CD4-positive, alpha-beta T cell treated with Interleukin-17A for 1 hour (primary cell): ENCODE data around the gene QRSL1.
"Not testable (repeated sequence)": the region's sequence is repeated elsewhere in the genome, so short reads cannot be mapped to it uniquely, and the experiment has no call there.

Experiments used
- DNase-seq: peaks from one replicate; pipeline ENCODE4 v3.0.0-alpha.2; 2020

QRSL1 gene

GRCh38 chr6:106623039-106623438, 6.3 kb upstream of the QRSL1 start:
- no peak for DNase-seq

- DNase-seq = no peak
Observed at GRCh38 chr6:106626485-106626884, 2.9 kb upstream of the QRSL1 start.

DNA sequence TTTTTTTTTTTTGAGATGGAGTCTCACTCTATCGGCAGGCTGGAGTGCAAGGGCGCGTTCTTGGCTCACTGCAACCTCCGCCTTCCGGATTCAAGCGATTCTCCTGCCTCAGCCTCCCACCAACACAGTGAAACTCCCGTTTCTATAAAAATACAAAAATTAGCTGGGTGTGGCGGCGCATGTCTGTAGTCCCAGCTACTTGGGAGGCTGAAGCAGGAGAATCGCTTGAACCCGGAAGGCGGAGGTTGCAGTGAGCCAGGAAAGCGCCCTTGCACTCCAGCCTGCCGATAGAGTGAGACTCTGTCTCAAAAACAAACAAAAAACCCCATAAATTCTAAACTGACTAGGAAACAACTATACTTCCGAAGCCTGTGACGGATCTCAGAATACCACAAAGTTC, 1.6 kb upstream of the QRSL1 start:
- DNase-seq = not testable (repeated sequence)

- no peak for DNase-seq
Observed at GRCh38 chr6:106628658-106629102, 698 bp upstream of the QRSL1 start.

DNA sequence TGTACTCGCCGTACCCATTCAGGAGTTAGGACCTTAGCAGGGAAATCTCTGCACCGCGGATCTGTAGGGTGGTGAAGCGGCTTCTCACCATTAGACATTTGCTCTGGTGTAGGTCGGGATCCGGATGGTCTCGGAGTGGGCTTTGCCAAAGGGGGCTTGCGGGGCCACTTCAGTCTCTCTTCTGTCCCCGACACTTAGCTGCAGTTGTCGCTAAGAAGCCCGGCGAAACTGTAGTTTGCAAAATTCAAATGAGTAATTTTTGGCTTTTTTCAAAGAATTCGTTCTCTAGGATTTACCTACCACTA, 433 bp downstream of the QRSL1 start:
- DNase-seq = no peak

GRCh38 chr6:106630366-106630765, 988 bp downstream of the QRSL1 start:
- DNase-seq = no peak

- no peak for DNase-seq
Observed at GRCh38 chr6:106631346-106631745, 2.0 kb downstream of the QRSL1 start.

DNA sequence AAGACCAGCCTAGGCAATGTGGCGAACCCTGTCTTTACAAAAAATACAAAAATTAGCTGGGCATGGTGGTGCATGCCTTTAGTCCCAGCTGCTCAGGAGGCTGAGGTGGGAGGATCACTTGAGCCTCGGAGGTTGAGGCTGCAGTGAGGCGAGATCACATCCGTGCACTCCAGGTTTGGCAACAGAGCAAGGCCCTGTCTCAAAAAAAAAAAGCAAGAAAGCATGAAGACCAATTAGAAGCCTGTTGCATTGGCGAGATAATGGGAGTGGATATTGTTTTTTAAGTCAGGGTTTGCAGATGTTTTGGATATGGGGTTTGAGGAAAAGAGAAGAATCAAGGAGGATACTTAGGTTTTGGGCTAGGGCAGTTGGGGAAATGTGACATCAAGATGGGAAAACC, 5.2 kb downstream of the QRSL1 start:
- no peak for DNase-seq

GRCh38 chr6:106637051-106637716, 7.8 kb downstream of the QRSL1 start:
- no peak for DNase-seq

DNA sequence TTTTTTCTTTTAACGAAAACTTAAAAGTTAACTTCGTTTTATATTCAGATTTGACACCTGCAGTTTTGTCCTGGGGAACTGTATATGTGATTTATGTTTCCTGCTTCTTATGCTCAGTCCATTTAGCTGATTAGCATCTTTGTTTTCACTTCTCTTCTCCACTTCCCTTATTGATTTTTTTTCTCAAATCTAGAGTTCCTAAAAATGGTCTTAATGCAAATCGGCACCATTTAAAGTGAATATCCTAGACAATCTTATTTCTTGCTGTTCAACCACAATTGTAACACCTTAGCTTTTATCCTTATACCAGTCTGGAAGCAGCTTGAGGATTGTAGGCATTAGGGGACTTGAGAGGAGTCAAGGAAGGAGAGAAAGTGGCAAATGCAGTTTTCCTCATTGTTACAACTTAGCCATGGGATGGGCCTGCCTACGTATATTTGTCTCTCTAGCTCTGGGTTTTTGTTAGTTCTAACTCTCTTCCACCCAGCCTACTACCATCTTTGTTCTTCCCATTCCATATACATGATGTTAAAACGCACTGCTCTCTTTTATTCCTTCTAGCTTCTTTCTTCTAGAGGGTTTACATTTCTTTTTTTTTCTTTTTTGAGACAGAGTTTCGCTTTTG, 8.5 kb downstream of the QRSL1 start:
- no peak for DNase-seq

- DNase-seq = no peak
Observed at GRCh38 chr6:106639812-106640211, 10.4 kb downstream of the QRSL1 start.

GRCh38 chr6:106642476-106642875, 13.1 kb downstream of the QRSL1 start:
- no peak for DNase-seq

DNA sequence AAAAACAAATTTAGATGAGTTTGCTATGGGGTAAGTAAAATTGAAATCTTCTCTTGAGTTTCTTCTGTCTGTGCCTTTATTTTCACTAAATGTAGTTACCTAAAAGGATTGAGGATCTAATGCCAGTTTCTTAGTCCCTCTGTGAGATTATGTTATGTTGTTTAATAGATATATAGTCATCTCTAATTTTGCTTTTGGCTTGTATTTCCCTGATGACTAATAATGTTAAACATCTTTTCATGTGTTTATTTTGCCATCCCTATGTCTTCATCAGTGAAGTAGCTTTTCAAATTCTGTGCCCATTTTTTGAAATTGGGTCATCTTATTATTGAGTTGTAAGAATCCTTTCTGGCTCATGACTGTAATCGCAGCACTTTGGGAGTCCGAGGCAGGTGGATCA, 13.7 kb downstream of the QRSL1 start:
- no peak for DNase-seq

- no peak for DNase-seq
Observed at GRCh38 chr6:106648651-106649308, 19.4 kb downstream of the QRSL1 start.

GRCh38 chr6:106658469-106658868, 29.1 kb downstream of the QRSL1 start:
- DNase-seq = no peak

GRCh38 chr6:106659859-106660258, 30.5 kb downstream of the QRSL1 start:
- DNase-seq = no peak

GRCh38 chr6:106662458-106662857, 33.1 kb downstream of the QRSL1 start:
- no peak for DNase-seq

DNA sequence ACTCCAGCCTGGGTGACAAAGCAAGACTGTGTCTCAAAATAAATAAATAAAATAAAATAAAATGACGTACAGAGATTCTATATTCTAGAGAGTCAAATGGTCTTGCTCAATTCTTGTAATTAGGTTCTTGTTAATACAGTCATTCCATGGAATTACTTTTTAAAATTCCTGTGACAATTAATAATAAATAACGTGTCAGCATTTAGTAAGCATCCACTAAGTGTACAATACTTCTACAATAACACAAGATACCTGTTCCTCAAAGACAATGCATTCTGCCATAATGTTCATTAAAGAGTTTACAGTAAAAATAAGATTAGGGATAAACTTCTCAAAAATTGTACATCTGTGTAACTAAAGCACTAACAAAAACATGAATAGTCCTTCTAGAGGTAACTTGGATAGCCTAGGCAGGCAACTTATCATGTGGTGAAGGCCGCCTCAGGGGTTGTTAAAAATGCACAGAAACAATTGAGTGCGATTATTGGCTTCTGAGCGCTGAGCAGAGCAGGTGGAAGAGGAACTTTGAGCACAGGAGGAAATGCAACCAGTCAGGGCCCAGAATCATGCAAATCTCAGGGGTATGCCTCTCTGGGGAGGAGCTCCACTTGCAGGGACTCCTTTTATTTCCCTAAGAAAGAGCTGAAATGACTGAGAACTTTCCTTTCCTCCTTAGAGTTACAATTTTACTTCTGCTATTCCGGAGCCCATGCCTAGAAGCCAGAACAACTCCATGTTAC, 37.1 kb downstream of the QRSL1 start:
- no peak for DNase-seq

DNA sequence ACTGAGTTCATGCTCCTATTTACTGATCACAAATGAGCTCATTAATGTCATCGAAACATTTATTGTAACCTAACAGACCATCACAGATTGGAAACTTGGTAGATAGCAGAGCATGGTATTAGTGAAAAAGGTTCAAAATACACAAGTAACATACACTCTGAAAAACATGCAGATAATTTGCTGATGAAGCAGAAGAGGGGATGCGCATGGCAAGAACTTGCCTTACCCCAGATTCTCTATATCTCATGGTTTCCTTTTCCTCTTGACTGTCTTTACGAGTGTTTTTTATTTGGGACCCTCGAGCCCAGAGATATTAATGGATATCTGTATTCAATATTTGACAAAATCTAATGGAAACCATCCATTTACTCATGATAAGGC, 37.6 kb downstream of the QRSL1 start:
- DNase-seq = no peak

DNA sequence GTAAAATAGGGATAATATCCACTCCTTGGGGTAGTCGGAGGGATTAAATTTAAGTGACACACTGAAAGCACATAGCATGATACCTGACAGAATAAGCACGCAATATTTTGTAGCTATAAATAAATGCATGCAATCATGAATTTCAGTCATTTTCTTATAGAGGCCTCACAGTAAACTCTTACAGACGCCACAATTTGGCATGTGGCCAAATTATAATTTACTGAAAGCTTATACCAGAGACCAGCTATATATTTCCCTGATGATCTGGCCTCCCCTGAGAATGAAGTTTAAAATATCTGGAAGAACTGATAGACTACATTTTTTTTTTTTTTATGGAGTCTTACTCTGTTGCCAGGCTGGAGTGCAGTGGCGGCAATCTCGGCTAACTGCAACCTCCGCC, 40.9 kb downstream of the QRSL1 start:
- no peak for DNase-seq

- DNase-seq = no peak
Observed at GRCh38 chr6:106671651-106672050, 42.3 kb downstream of the QRSL1 start.

- no peak for DNase-seq
Observed at GRCh38 chr6:106674541-106675229, 45.3 kb downstream of the QRSL1 start.

- no peak for DNase-seq
Observed at GRCh38 chr6:106677282-106677681, 47.9 kb downstream of the QRSL1 start.
